Endothelial cell of umbilical vein (primary cell): ENCODE results near the gene GLP1R.

Experiments used
- EZH2 ChIP-seq: IDR thresholded peaks from 2 replicates; pipeline ENCODE4 v1.6.1; 2012; ENCODE audit warnings: borderline replicate concordance, low read depth, mild to moderate bottlenecking, moderate library complexity, low read length, inconsistent platforms; ENCODE audit not compliant: severe bottlenecking
- GATA2 ChIP-seq: IDR thresholded peaks from 2 replicates; pipeline ENCODE4 v1.7.0; 2011; ENCODE audit warnings: low read depth, mild to moderate bottlenecking, moderate library complexity, mixed read lengths, low read length; ENCODE audit not compliant: insufficient read length, insufficient read depth
- POLR2A ChIP-seq: IDR thresholded peaks from 2 replicates; pipeline ENCODE4 v1.6.1; 2012; ENCODE audit warnings: low read depth, mild to moderate bottlenecking, control low read depth, low read length
- POLR2AphosphoS5 ChIP-seq: IDR thresholded peaks from 2 replicates; pipeline ENCODE4 v1.6.1; 2012; ENCODE audit warnings: low read depth, mild to moderate bottlenecking, control low read depth, low read length, moderate library complexity; ENCODE audit not compliant: insufficient read depth
- TF ChIP-seq, protein P1 (sequence below), 2 donors: IDR thresholded peaks; 1 replicate in 1 of 2; 2 replicates in 1 of 2; pipeline ENCODE4 v1.5.1; 2011; ENCODE audit warnings: low read length in 2 of 2, mild to moderate bottlenecking in 2 of 2, moderate library complexity in 2 of 2, control low read depth in 1 of 2, inconsistent platforms in 1 of 2, low read depth in 1 of 2; ENCODE audit not compliant: insufficient read depth in 1 of 2; ENCODE audit errors: extremely low read depth in 1 of 2

DNA sequence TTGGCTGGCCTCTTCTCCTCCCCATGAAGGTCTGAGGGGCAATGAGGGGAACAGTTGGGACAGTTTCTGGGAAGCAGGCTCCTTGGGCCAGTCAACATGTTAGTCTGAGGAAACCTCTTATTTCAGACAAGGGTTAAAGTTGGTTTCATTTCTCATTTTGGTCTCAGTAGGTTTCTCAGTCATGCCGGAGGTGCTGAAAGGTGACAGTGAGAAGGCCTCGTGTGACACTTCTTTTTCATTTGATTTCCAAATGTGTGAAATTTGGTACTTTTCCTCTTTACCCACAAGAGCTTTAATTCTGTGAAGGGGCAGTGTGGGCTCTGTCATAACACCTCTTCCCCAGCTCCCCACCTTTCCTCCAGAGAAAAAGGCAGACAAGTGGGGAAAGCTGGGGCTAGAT lies 7.5 kb upstream of the GLP1R start:
- TF ChIP-seq, protein P1, sequence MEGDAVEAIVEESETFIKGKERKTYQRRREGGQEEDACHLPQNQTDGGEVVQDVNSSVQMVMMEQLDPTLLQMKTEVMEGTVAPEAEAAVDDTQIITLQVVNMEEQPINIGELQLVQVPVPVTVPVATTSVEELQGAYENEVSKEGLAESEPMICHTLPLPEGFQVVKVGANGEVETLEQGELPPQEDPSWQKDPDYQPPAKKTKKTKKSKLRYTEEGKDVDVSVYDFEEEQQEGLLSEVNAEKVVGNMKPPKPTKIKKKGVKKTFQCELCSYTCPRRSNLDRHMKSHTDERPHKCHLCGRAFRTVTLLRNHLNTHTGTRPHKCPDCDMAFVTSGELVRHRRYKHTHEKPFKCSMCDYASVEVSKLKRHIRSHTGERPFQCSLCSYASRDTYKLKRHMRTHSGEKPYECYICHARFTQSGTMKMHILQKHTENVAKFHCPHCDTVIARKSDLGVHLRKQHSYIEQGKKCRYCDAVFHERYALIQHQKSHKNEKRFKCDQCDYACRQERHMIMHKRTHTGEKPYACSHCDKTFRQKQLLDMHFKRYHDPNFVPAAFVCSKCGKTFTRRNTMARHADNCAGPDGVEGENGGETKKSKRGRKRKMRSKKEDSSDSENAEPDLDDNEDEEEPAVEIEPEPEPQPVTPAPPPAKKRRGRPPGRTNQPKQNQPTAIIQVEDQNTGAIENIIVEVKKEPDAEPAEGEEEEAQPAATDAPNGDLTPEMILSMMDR (IDR thresholded peaks at IDR 0.05; ENCODE audit: extremely low read depth in 1 of 2, insufficient read depth in 1 of 2, low read depth in 1 of 2, low read length in 2 of 2), result no peak
- no peak for TF ChIP-seq POLR2A
- no peak for TF ChIP-seq POLR2AphosphoS5
- no peak for TF ChIP-seq EZH2
- no peak for TF ChIP-seq GATA2
